ENCODE data around the gene TBX2.

Gene TBX2

GRCh38 chr17:61416211-61416539 lies 16.5 kb downstream of the TBX2 start:
- Histone ChIP-seq H3K79me2 (ENCODE audit: insufficient read depth, low read length) (no peaks in the 10 kb centered on the region), H3K4me1 (ENCODE audit: insufficient read depth, low read length, poor library complexity, severe bottlenecking) (peaks cover 12% of the 10 kb centered on the region), H3K27me3 (ENCODE audit: insufficient read depth, low read length, poor library complexity, severe bottlenecking) (no peaks in the 10 kb centered on the region), H3K9me3 (ENCODE audit: insufficient read depth, low read depth, low read length) (no peaks in the 10 kb centered on the region), H4K20me1 (ENCODE audit: insufficient read depth, low read length, poor library complexity, severe bottlenecking) (no peaks in the 10 kb centered on the region), H2AFZ (ENCODE audit: low read length) (peak overlapping the region; percentile 51; the same call in 1 of the 2 replicates), H3K4me2 (ENCODE audit: low read depth, low read length, poor library complexity, severe bottlenecking) (no peak overlapping the region), H3K9me2 (replicated peaks; ENCODE audit: low read depth, low read length) (no peaks in the 10 kb centered on the region), H3F3A (ENCODE audit: low read depth) (no peaks in the 10 kb centered on the region), H3K36me3 (ENCODE audit: insufficient read depth, low read length) (no peaks in the 10 kb centered on the region), H3K9ac (ENCODE audit: low read depth, low read length, poor library complexity, severe bottlenecking) (no peak overlapping the region), H3K4me3 (ENCODE audit: low read length, poor library complexity, severe bottlenecking) (no peak overlapping the region)
- TF ChIP-seq EZH2phosphoT487 (IDR thresholded peaks at IDR 0.05; ENCODE audit: borderline replicate concordance) (no peak), CTCF (conservative IDR thresholded peaks at IDR 0.05; ENCODE audit: low read length) (no peak)

GRCh38 chr17:61416540-61417363 lies 17.1 kb downstream of the TBX2 start:
- Histone ChIP-seq H3K36me3 (ENCODE audit: insufficient read depth, low read length) (no peaks in the 10 kb centered on the region), H3K9ac (ENCODE audit: low read depth, low read length, poor library complexity, severe bottlenecking) (no peak overlapping the region), H3K79me2 (ENCODE audit: insufficient read depth, low read length) (no peaks in the 10 kb centered on the region), H3K9me3 (ENCODE audit: insufficient read depth, low read depth, low read length) (no peaks in the 10 kb centered on the region), H3K4me3 (ENCODE audit: low read length, poor library complexity, severe bottlenecking) (no peak overlapping the region), H3K4me1 (ENCODE audit: insufficient read depth, low read length, poor library complexity, severe bottlenecking) (peaks cover 12% of the 10 kb centered on the region), H3F3A (ENCODE audit: low read depth) (no peaks in the 10 kb centered on the region), H3K4me2 (ENCODE audit: low read depth, low read length, poor library complexity, severe bottlenecking) (no peak overlapping the region), H4K20me1 (ENCODE audit: insufficient read depth, low read length, poor library complexity, severe bottlenecking) (no peaks in the 10 kb centered on the region), H3K27me3 (ENCODE audit: insufficient read depth, low read length, poor library complexity, severe bottlenecking) (no peaks in the 10 kb centered on the region), H3K9me2 (replicated peaks; ENCODE audit: low read depth, low read length) (no peaks in the 10 kb centered on the region), H2AFZ (ENCODE audit: low read length) (peak overlapping the region; percentile 51; the same call in 1 of the 2 replicates)
- TF ChIP-seq CTCF (conservative IDR thresholded peaks at IDR 0.05; ENCODE audit: low read length) (peak; percentile 93), EZH2phosphoT487 (IDR thresholded peaks at IDR 0.05; ENCODE audit: borderline replicate concordance) (no peak)

DNA sequence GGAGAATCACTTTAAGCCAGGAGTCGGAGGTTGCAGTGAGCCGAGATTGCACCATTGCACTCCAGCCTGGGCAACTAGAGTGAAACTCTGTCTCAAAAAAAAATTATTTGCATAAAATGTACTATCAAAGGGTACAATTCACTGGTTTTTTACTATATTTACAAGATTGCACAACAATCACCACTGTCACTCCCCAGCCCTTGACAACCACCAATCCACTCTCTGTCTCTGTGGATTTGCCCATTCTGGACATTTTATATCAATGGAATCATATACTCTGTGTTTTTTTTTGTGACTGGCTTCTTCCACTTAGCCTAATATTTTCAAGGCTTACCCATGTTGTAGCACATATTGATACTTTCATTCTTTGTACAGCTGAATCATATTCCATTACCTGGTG lies 18.8 kb downstream of the TBX2 start:
- Histone ChIP-seq H3K4me3 (ENCODE audit: low read length, poor library complexity, severe bottlenecking) (no peak overlapping the region), H3K9me3 (ENCODE audit: insufficient read depth, low read depth, low read length) (no peaks in the 10 kb centered on the region), H3K36me3 (ENCODE audit: insufficient read depth, low read length) (no peaks in the 10 kb centered on the region), H3K9me2 (replicated peaks; ENCODE audit: low read depth, low read length) (no peaks in the 10 kb centered on the region), H3F3A (ENCODE audit: low read depth) (no peaks in the 10 kb centered on the region), H2AFZ (ENCODE audit: low read length) (no peak overlapping the region), H3K4me2 (ENCODE audit: low read depth, low read length, poor library complexity, severe bottlenecking) (no peak overlapping the region), H3K79me2 (ENCODE audit: insufficient read depth, low read length) (no peaks in the 10 kb centered on the region), H3K27me3 (ENCODE audit: insufficient read depth, low read length, poor library complexity, severe bottlenecking) (no peaks in the 10 kb centered on the region), H4K20me1 (ENCODE audit: insufficient read depth, low read length, poor library complexity, severe bottlenecking) (no peaks in the 10 kb centered on the region), H3K4me1 (ENCODE audit: insufficient read depth, low read length, poor library complexity, severe bottlenecking) (no peaks in the 10 kb centered on the region), H3K9ac (ENCODE audit: low read depth, low read length, poor library complexity, severe bottlenecking) (no peak overlapping the region)
- TF ChIP-seq EZH2phosphoT487 (IDR thresholded peaks at IDR 0.05; ENCODE audit: borderline replicate concordance) (no peak), CTCF (conservative IDR thresholded peaks at IDR 0.05; ENCODE audit: low read length) (no peak)
